ENCODE results near the gene TPPP.
"Not testable (repeated sequence)": the region's sequence is repeated elsewhere in the genome, so short reads cannot be mapped to it uniquely, and the experiment has no call there.

DNA sequence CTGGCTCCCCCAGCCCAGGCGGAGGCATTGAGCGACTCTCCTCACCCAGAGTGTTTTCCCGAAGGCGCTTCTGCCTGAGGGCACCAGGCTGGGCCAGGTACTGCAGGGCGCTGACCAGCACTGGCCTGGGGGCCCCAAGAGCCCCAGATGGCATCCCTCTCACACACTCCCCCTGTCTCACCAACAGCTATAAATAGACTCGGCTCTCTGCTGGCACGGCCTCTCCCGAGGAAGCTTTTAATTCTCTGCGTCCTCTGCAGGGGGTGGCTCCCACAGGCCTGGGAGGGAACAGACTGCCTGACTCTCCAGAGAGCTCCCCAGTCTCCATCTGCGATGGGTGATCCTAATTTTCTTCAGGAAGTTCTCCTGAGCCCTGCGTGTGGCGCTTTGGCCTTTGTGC is 2.9 kb downstream of the TPPP start:
- TF ChIP-seq, protein P1, sequence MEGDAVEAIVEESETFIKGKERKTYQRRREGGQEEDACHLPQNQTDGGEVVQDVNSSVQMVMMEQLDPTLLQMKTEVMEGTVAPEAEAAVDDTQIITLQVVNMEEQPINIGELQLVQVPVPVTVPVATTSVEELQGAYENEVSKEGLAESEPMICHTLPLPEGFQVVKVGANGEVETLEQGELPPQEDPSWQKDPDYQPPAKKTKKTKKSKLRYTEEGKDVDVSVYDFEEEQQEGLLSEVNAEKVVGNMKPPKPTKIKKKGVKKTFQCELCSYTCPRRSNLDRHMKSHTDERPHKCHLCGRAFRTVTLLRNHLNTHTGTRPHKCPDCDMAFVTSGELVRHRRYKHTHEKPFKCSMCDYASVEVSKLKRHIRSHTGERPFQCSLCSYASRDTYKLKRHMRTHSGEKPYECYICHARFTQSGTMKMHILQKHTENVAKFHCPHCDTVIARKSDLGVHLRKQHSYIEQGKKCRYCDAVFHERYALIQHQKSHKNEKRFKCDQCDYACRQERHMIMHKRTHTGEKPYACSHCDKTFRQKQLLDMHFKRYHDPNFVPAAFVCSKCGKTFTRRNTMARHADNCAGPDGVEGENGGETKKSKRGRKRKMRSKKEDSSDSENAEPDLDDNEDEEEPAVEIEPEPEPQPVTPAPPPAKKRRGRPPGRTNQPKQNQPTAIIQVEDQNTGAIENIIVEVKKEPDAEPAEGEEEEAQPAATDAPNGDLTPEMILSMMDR (IDR thresholded peaks at IDR 0.05; ENCODE audit: low read depth, low read length) = not testable (repeated sequence)
- not testable (repeated sequence) for TF ChIP-seq POLR2A (IDR thresholded peaks at IDR 0.05; ENCODE audit: extremely low read depth, insufficient read length)
- TF ChIP-seq, protein P2, sequence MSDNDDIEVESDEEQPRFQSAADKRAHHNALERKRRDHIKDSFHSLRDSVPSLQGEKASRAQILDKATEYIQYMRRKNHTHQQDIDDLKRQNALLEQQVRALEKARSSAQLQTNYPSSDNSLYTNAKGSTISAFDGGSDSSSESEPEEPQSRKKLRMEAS (IDR thresholded peaks at IDR 0.05; ENCODE audit: low read depth, low read length) = not testable (repeated sequence)
